IPS-15b (cell line): ENCODE data around the gene PSMB1.
"Not testable (repeated sequence)": the region's sequence is repeated elsewhere in the genome, so short reads cannot be mapped to it uniquely, and the experiment has no call there.

Source experiments
- H3K27me3 ChIP-seq: one replicate; pipeline ENCODE4 v1.6.1; 2013; ENCODE audit warnings: low read length; ENCODE audit not compliant: control insufficient read depth, insufficient read depth
- H3K36me3 ChIP-seq: one replicate; pipeline ENCODE4 v1.6.1; 2013; ENCODE audit warnings: low read length; ENCODE audit not compliant: control insufficient read depth, insufficient read depth
- H3K4me1 ChIP-seq: one replicate; pipeline ENCODE4 v1.6.1; 2013; ENCODE audit warnings: mild to moderate bottlenecking, low read length; ENCODE audit not compliant: control insufficient read depth, insufficient read depth
- H3K4me3 ChIP-seq: one replicate; pipeline ENCODE4 v1.5.1; 2013; ENCODE audit warnings: low read depth, low read length
- H3K9ac ChIP-seq: one replicate; pipeline ENCODE4 v1.6.1; 2013; ENCODE audit warnings: low read depth, mild to moderate bottlenecking, low read length
- H3K9me3 ChIP-seq: one replicate; pipeline ENCODE4 v1.6.1; 2013; ENCODE audit warnings: mild to moderate bottlenecking, low read length; ENCODE audit not compliant: control insufficient read depth, insufficient read depth

Gene PSMB1

DNA sequence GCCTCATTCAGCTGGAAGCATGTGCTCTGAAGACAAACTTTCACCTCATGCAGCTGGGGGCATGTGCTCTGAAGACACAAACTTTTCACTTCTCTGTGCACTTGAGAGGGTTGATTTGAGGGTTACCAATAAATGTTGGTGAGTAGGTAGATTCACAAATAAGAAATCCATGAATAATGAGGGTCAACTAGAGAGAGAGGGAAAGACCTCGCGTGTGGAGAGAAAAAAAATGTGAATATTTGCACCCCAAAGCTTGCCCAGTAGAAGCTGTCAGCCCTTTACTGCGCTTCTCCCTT, 43.4 kb downstream of the PSMB1 start:
- Histone ChIP-seq H3K9ac (no peak overlapping the region), H3K4me3 (no peak overlapping the region), H3K27me3 (no peaks in the 10 kb centered on the region), H3K4me1 (no peaks in the 10 kb centered on the region), H3K36me3 (peaks cover 2% of the 10 kb centered on the region), H3K9me3 (no peaks in the 10 kb centered on the region)

DNA sequence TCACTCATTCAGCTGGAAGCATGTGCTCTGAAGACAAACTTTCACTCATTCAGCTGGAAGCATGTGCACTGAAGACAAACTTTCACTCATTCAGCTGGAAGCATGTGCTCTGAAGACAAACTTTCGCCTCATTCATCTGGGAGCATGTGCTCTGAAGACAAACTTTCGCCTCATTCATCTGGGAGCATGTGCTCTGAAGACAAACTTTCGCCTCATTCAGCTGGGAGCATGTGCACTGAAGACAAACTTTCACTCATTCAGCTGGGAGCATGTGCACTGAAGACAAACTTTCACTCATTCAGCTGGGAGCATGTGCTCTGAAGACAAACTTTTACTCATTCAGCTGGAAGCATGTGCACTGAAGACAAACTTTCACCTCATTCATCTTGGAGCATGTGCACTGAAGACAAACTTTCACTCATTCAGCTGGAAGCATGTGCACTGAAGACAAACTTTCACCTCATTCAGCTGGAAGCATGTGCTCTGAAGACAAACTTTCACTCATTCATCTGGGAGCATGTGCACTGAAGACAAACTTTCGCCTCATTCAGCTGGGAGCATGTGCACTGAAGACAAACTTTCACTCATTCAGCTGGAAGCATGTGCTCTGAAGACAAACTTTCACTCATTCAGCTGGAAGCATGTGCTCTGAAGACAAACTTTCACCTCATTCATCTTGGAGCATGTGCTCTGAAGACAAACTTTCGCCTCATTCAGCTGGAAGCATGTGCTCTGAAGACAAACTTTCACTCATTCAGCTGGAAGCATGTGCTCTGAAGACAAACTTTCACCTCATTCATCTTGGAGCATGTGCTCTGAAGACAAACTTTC, 44.0 kb downstream of the PSMB1 start:
- H3K9ac ChIP-seq, H3K4me1 ChIP-seq, H3K9me3 ChIP-seq, H3K27me3 ChIP-seq, H3K36me3 ChIP-seq, H3K4me3 ChIP-seq: not testable (repeated sequence)

DNA sequence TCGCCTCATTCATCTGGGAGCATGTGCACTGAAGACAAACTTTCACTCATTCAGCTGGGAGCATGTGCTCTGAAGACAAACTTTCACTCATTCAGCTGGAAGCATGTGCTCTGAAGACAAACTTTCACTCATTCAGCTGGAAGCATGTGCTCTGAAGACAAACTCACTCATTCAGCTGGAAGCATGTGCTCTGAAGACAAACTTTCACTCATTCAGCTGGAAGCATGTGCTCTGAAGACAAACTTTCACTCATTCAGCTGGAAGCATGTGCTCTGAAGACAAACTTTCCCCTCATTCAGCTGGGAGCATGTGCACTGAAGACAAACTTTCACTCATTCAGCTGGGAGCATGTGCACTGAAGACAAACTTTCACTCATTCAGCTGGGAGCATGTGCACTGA, 44.8 kb downstream of the PSMB1 start:
- H3K4me3 ChIP-seq, H3K27me3 ChIP-seq, H3K9me3 ChIP-seq, H3K36me3 ChIP-seq, H3K9ac ChIP-seq, H3K4me1 ChIP-seq: not testable (repeated sequence)

DNA sequence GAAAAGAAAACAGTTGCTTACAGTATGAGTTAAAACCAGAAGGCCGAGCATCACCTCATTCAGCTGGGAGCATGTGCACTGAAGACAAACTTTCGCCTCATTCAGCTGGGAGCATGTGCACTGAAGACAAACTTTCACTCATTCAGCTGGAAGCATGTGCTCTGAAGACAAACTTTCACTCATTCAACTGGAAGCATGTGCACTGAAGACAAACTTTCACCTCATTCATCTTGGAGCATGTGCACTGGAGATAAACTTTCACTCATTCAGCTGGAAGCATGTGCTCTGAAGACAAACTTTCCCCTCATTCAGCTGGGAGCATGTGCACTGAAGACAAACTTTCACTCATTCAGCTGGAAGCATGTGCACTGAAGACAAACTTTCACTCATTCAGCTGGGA, 45.4 kb downstream of the PSMB1 start:
- H3K9me3 ChIP-seq, H3K9ac ChIP-seq, H3K4me3 ChIP-seq, H3K27me3 ChIP-seq, H3K4me1 ChIP-seq, H3K36me3 ChIP-seq: not testable (repeated sequence)

DNA sequence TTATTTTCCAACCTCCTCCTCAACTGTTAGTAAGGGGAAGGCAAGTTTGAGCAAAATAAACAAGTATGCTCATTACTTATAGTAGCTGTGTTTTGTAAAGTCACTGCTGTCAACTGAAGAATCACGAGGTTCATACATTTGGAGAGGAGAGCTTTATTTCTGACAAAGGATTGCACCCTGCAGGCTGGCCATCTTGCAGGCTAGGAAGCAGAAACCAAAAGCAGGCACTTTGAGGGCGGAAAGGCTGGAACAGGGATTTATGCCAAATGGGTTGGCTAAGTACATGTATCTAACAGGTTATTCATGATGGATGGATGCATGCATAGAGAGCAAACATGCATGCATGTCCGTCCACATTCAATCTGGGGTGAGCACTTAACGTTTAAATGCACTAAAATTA, 46.7 kb downstream of the PSMB1 start:
- Histone ChIP-seq H3K27me3 (peaks cover 3% of the 10 kb centered on the region), H3K9me3 (no peaks in the 10 kb centered on the region), H3K9ac (no peak overlapping the region), H3K4me1 (no peaks in the 10 kb centered on the region), H3K4me3 (no peak overlapping the region), H3K36me3 (peaks cover 2% of the 10 kb centered on the region)

DNA sequence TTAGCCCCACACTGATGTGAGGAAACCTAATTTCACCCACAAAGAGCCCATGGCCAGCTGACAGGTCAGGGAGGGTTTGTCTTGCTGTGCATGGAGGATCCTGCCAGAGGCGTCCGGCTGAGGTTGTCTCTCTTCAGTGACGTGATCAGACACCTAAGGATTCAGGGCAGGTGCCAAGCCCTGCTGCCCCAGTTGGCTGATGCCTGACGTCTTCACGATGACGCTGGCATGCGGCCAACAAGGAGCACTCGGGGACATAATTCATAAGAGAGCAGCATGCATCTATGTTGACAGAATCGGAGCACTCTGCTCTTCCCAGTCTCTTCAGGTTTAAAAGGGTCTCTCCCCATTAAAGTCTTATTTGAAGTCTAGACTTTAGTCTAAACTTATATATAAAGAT, 47.8 kb downstream of the PSMB1 start:
- H3K27me3 ChIP-seq = peaks cover 3% of the 10 kb centered on the region
- H3K4me3 ChIP-seq = no peak overlapping the region
- no peaks in the 10 kb centered on the region for H3K9me3 ChIP-seq
- no peak overlapping the region for H3K9ac ChIP-seq
- H3K36me3 ChIP-seq = peaks cover 2% of the 10 kb centered on the region
- no peaks in the 10 kb centered on the region for H3K4me1 ChIP-seq

DNA sequence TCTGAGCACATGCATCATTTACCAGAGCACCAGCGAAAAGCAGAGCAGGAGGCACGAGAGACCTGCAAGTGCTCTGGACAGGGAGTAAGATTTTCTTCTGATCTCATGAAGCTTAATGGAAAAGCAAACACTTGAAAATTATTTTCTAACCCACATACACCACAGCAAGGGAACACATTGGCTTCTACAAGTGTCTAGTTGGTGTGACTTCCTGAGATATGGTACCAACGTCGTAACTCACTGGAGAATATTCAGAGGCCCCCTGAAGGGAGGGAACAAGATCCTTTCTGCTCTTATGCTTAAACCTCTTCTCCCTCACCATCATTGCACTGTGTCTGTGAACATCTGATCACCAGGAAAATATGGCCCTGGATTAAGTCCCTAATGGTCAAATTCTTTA, 48.6 kb downstream of the PSMB1 start:
- no peaks in the 10 kb centered on the region for H3K9me3 ChIP-seq
- H3K27me3 ChIP-seq = peaks cover 3% of the 10 kb centered on the region

DNA sequence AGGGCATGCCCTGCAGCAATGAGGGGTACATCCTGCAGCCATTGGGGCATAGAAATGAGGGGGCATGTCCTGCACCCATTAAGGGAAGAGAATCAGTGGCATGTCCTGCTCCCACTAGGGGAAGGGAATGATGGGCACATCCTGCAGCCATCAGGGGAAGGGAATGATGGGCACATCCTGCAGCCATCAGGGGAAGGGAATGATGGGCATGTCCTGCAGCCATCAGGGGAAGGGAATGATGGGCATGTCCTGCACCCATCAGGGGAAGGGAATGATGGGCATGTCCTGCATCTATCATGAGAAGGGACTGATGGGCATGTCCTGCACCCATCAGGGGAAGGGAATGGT, 49.7 kb downstream of the PSMB1 start:
- H3K36me3 ChIP-seq = peaks cover 2% of the 10 kb centered on the region
- H3K4me1 ChIP-seq = no peaks in the 10 kb centered on the region
- H3K9me3 ChIP-seq = no peaks in the 10 kb centered on the region
- H3K4me3 ChIP-seq = no peak overlapping the region
- H3K9ac ChIP-seq = no peak overlapping the region
- peaks cover 3% of the 10 kb centered on the region for H3K27me3 ChIP-seq

More for the DNA sequence above, 48.6 kb downstream of the PSMB1 start:
- Histone ChIP-seq H3K9ac (no peak overlapping the region), H3K36me3 (peaks cover 2% of the 10 kb centered on the region), H3K4me1 (no peaks in the 10 kb centered on the region), H3K4me3 (no peak overlapping the region)

DNA sequence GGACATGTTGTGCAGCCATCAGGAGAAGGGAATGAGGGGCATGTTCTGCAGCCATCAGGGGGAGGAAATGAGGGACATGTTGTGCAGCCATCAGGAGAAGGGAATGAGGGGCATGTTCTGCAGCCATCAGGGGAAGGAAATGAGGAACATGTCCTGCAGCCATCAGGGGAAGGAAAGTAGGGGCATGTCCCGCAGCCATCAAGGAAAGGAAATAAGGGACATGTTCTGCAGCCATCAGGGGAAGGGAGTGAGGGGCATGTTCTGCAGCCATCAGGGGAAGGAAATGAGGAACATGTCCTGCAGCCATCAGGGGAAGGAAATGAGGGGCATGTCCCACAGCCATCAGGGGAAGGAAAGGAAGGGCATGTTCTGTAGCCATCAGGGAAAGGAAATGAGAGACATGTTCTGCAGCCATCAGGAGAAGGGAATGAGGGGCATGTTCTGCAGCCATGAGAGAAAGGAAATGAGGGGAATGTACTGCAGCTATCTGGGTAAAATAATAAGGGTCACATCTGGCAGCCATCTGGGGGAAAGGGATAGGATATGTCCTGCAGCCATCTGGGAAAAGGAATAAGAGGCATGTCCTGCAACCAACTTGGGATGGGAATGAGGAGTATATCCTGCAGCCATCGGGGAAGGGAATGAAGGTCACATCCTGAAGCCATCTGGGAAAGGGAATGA, 50.2 kb downstream of the PSMB1 start:
- not testable (repeated sequence) for H3K4me1 ChIP-seq, H3K4me3 ChIP-seq, H3K9ac ChIP-seq, H3K9me3 ChIP-seq, H3K27me3 ChIP-seq, H3K36me3 ChIP-seq

DNA sequence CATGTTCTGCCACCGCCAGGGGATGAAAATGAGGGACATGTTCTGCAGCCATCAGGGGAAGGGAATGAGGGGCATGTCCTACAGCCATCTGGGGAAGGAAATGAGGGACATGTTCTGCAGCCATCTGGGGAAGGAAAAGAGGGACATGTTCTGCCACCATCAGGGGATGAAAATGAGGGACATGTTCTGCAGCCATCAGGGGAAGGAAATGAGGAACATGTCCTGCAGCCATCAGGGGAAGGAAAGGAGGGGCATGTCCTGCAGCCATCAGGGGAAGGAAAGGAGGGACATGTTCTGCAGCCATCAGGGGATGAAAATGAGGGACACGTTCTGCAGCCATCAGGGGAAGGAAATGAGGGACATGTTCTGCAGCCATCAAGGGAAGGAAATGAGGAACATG, 50.8 kb downstream of the PSMB1 start:
- H3K27me3 ChIP-seq, H3K9ac ChIP-seq, H3K4me3 ChIP-seq, H3K4me1 ChIP-seq, H3K36me3 ChIP-seq, H3K9me3 ChIP-seq: not testable (repeated sequence)

DNA sequence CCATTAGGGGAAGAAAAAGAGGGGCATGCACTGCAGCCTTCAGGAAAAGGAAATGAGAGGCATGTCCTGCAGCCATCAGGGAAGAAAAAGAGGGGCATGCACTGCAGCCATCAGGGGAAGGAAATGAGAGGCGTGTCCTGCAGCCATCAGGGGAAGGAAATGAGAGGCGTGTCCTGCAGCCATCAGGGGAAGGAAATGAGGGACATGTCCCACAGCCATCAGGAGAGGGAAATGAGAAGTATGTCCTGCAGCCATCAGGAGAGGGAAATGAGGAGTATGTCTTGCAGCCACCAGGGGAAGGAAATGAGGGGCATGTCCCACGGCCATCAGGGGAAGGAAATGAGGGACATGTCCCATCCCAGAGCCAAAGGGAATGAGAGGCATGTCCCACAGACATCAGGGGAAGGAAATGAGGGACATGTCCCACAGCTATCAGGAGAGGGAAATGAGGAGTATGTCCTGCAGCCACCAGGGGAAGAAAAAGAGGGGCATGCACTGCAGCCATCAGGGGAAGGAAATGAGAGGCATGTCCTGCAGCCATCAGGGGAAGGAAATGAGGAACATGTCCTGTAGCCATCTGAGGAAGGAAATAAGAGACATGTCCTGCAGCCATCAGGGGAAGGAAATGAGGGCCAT, 52.0 kb downstream of the PSMB1 start:
- Histone ChIP-seq H3K4me3 (no peak overlapping the region), H3K4me1 (peaks cover 4% of the 10 kb centered on the region), H3K27me3 (peaks cover 3% of the 10 kb centered on the region), H3K9ac (no peak overlapping the region), H3K9me3 (no peaks in the 10 kb centered on the region), H3K36me3 (no peaks in the 10 kb centered on the region)

DNA sequence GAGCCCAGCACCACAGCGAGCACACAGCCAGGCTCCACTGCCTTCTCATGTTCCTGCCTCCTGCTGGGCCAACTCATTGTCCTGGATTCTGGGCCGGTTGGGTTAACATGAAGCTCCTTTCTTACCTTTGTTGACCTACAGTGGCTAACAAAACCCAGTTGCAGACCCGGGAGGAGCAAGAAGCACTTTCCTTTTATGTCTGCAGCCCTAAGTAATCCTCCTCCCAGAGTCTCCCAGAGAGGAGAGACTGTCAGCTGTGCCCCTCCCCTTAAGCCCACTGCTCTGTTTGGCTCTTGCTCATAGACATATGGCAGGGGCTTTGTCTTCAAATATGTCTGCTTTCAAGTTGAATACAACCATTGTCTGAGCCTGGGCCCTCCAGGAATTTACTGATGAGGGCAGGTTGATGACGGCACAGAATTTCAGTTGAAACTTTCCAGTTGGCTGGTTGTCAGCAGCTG, 55.2 kb downstream of the PSMB1 start:
- no peaks in the 10 kb centered on the region for H3K9me3 ChIP-seq

More for the DNA sequence above, 55.2 kb downstream of the PSMB1 start:
- Histone ChIP-seq H3K36me3 (no peaks in the 10 kb centered on the region), H3K27me3 (peaks cover 1% of the 10 kb centered on the region), H3K4me1 (peaks cover 4% of the 10 kb centered on the region), H3K9ac (no peak overlapping the region), H3K4me3 (no peak overlapping the region)
